Stimulated activated CD4-positive, alpha-beta T cell treated with anti-CD3 and anti-CD28 coated beads, Interleukin-2, amount 100 ng/mL, for 24 hours (primary cell): ENCODE results near the gene PDCD4.
"Not testable (repeated sequence)": the region's sequence is repeated elsewhere in the genome, so short reads cannot be mapped to it uniquely, and the experiment has no call there.

ENCODE experiments used
- DNase-seq, 2 donors: peaks; one replicate each; pipeline ENCODE4 v3.0.0-alpha.2; 2020

PDCD4 gene

DNA sequence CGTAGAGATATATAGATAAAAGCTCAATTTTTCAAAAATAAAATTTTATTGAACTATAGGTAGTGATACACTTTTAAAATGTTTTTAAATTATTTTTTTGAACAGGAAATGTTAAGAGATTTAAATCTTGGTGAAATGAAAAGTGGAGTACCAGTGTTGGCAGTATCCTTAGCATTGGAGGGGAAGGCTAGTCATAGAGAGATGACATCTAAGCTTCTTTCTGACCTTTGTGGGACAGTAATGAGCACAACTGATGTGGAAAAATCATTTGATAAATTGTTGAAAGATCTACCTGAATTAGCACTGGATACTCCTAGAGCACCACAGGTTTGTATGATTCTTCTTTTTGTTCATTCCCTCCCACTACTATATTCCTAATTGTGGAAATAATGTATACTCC, 15.8 kb downstream of the PDCD4 start:
- DNase-seq: no peak

DNA sequence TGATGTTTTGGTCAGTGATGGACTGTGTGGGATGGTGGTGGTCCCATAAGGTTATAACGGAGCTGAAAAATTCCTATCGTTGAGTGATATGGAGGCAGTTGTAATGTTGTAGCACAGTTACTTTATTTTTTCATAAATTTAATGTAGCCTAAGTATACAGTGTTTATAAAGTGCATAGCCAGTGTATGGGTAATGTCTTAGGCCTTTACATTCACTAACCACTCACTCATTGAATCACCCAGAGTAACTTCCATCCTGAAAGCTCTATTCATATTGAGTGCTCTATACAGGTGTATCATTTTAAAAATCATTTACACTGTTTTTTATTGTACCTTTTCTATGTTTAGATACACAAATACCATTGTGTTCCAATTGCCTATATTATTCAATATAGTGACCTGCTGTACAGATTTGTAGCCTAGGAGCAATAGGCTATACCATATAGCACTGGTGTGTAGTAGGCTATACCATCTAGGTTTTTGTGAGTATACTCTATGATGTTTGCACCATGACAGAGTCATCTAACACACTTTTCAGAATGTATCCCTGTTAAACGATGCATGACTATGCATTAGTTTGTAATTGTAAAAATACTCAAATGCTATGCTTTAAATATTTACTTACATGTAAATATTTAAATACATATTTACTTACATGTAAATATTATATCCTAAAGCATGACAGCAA, 21.0 kb downstream of the PDCD4 start:
- no peak for DNase-seq

DNA sequence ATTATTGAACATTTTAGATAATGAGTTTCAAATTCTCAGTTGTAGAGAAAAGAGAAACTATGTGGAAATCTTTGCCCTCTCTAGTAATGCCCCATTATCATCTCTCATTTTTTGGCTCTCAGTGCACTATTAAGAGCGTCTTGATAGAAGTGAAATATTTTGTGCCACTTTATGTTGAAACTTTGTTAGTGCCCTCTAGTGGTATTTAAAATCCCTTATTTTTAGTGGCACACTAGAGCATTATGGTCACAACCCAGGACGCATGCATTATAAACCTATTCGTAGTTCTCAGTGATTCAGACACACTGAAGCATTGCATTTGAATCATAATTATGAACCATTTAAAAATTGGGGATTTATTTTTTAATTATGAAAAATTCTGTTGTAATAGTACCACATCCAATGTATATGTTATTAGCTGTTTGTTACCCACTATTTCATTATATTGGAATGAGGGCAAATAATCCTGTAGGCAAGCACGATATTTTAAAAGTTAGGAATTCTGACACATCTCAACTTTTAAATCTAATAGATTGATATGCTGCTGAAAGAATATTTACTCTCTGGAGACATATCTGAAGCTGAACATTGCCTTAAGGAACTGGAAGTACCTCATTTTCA, 21.9 kb downstream of the PDCD4 start:
- no peak for DNase-seq

GRCh38 chr10:110897184-110897583, 25.5 kb downstream of the PDCD4 start:
- DNase-seq: no peak

GRCh38 chr10:110898391-110898790, 26.7 kb downstream of the PDCD4 start:
- no peak for DNase-seq

GRCh38 chr10:110900983-110901382, 29.3 kb downstream of the PDCD4 start:
- DNase-seq: no peak

- DNase-seq: peak; percentile 14 to 51
These were observed 30.5 kb downstream of the PDCD4 start for GRCh38 chr10:110901954-110902819.

DNA sequence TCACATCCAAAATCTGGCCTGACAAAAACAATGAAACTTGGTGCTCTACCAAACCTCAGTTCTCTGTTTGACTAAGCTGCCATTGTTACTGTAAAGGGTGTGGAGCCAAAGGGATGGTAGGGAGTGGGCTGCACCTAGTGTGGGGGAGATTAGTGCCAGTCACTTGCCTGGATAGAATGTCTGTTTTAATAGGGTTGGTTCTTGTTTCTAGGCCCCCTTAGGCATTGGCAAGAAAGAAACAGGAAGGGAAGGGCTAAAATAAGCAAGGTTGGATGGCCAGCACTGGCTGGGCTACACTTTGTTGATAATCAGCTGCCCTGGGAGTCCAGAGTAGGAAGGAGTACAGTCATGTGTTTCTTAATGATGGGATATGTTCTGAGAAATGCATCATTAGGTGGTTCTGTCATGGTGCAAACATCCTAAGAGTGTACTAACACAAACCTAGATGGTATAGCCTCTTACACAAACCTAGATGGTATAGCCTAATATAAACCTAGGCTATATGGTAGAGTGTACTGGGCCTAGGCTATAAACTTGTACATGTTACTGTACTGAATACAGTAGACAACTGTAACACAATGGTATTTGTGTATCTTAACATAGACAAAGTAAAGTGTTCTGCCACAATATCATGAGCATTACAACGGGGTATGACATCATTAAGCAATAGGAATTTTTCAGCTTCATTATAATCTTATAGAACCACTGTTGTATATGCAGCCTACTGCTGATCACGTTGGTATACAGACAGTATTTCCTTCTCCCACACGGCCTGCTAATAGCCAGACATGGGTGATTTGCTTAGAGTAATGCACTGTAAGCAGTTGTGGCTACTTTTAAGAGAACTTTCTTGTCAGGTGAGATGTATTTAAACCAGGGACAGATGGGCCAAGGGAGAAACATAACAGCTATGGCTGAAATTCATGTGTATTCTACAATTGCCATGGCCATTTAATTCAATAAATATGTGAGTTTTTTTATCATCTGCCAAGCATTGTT, 31.9 kb downstream of the PDCD4 start:
- no peak for DNase-seq

- DNase-seq: no peak
These were observed 38.4 kb downstream of the PDCD4 start for GRCh38 chr10:110910138-110910537.

GRCh38 chr10:110912374-110912773, 40.6 kb downstream of the PDCD4 start:
- no peak for DNase-seq

DNA sequence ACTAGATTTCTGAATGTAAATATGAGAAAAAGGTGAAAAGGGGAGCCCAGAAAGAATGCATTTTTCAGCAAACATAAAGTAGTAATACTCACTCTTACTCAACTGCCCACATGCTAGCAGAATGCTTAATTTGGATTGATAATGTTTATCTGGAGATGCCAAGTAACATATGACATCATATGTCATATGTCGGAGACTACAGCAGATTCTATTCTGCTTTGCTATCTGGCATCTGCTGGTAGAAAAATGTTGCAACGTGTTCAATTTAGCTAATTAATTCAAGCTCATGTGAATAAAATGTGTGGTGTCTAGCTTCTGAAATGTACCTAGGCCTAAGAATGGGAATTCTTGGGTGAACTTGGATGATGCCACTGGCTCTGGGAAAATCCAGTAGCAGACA, 42.7 kb downstream of the PDCD4 start:
- DNase-seq: no peak

- DNase-seq: no peak
These were observed 43.3 kb downstream of the PDCD4 start for GRCh38 chr10:110915035-110915434.

DNA sequence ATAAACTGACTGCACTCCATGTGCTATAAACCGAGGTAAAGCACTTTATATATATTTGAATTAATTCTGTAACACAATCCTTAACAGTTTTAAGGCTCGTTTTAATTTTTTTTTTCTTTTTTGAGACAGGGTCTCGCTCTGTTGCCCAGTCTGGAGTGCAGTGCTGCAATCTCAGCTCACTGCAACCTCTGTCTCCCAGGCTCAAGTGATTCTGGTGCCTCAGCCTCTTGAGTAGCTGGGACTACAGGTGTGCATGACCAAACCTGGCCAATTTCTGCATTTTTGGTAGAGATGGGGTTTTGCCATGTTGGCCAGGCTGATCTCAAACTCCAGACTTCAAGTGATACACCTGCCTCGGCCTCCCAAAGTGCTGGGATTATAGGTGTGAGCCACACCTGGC, 43.9 kb downstream of the PDCD4 start:
- not testable (repeated sequence) for DNase-seq

DNA sequence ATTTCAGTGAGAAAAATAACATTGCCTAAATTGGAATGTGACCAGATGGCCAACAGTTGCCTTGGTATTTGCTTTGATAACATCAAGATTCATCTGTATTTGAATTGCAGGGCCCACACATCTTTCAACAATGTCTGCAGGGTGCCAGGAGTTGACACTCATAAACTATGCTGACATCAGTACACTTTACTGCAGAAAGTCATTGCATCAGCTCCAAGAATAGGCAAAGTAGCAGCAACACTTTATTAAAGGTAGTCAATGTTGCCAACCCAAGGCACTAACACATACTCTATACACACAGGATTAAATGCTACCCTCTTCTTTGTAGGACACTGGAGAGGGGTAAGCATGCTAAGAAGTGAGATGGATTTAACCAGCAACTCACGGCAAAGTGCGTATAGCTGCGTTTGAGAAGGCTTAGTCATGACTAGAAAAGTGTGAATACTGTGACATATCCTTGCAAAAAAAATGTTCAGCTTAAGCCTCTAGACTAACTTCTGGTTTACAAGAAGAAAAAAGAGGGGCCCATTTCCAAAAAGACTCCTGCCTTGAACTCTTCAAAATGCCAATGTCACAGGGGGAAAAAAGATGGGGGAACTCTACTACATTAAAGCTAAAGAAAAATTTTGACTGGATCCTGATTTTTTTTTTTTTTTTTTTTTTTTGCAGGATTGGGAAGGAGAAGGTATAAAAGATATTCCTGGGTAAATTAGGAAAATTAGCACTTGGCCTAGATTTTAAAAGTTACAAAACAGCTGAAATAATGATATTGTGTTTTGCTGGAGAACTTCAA, 45.0 kb downstream of the PDCD4 start:
- no peak for DNase-seq

- peak; percentile 86 to 92 for DNase-seq
These were observed 46.5 kb downstream of the PDCD4 start for GRCh38 chr10:110918269-110918642.

GRCh38 chr10:110918643-110919348, 47.1 kb downstream of the PDCD4 start, which contains the start of gene BBIP1:
Gene BBIP1 (minus strand): TSS chr10:110919180. CDS start chr10:110918157, 1,023 bp downstream.
- no peak for DNase-seq

GRCh38 chr10:110919349-110919931, 47.7 kb downstream of the PDCD4 start, which contains the start of gene SHOC2:
Gene SHOC2 (plus strand): TSS chr10:110919604. CDS start chr10:110964359, 44,755 bp downstream.
- peak; percentile 96 to 98 for DNase-seq

GRCh38 chr10:110919971-110920881, 48.5 kb downstream of the PDCD4 start:
- DNase-seq: peak; percentile 21 to 30

GRCh38 chr10:110923856-110924493, 52.2 kb downstream of the PDCD4 start:
- no peak for DNase-seq
